ENCODE data around the gene GIGYF1.
"Not testable (repeated sequence)": the region's sequence is repeated elsewhere in the genome, so short reads cannot be mapped to it uniquely, and the experiment has no call there.

The GIGYF1 gene

GRCh38 chr7:100722480-100723212, 28.6 kb upstream of the GIGYF1 start:
- H3K27me3 ChIP-seq (ENCODE audit: control insufficient read depth, insufficient read depth, low read length), result peaks cover 35% of the 10 kb centered on the region

GRCh38 chr7:100721505-100721812, 27.4 kb upstream of the GIGYF1 start:
- H3K4me1 ChIP-seq (ENCODE audit: control insufficient read depth, insufficient read depth, low read length), result no peaks in the 10 kb centered on the region
- H3K27ac ChIP-seq (ENCODE audit: low read depth, low read length), result no peak overlapping the region
- H3K4me3 ChIP-seq (ENCODE audit: low read depth, low read length), result no peak overlapping the region
- no peak overlapping the region for H3K9ac ChIP-seq (ENCODE audit: low read depth, low read length)
- peaks cover 35% of the 10 kb centered on the region for H3K27me3 ChIP-seq (ENCODE audit: control insufficient read depth, insufficient read depth, low read length)
- no peaks in the 10 kb centered on the region for H3K9me3 ChIP-seq (ENCODE audit: control insufficient read depth, insufficient read depth, low read length)
- H3K36me3 ChIP-seq (ENCODE audit: control insufficient read depth, insufficient read depth, low read length), result no peaks in the 10 kb centered on the region

More at GRCh38 chr7:100722480-100723212, 28.6 kb upstream of the GIGYF1 start:
- Histone ChIP-seq H3K27ac (ENCODE audit: low read depth, low read length) (no peak overlapping the region), H3K9ac (ENCODE audit: low read depth, low read length) (no peak overlapping the region), H3K4me3 (ENCODE audit: low read depth, low read length) (no peak overlapping the region), H3K9me3 (ENCODE audit: control insufficient read depth, insufficient read depth, low read length) (no peaks in the 10 kb centered on the region), H3K36me3 (ENCODE audit: control insufficient read depth, insufficient read depth, low read length) (no peaks in the 10 kb centered on the region), H3K4me1 (ENCODE audit: control insufficient read depth, insufficient read depth, low read length) (no peaks in the 10 kb centered on the region)

- Histone ChIP-seq H3K9ac (ENCODE audit: low read depth, low read length) (no peak overlapping the region), H3K27ac (ENCODE audit: low read depth, low read length) (no peak overlapping the region), H3K36me3 (ENCODE audit: control insufficient read depth, insufficient read depth, low read length) (no peaks in the 10 kb centered on the region), H3K4me3 (ENCODE audit: low read depth, low read length) (peak overlapping the region; percentile 59; the same call in 1 of the 2 replicates), H3K27me3 (ENCODE audit: control insufficient read depth, insufficient read depth, low read length) (peaks cover 35% of the 10 kb centered on the region), H3K4me1 (ENCODE audit: control insufficient read depth, insufficient read depth, low read length) (no peaks in the 10 kb centered on the region), H3K9me3 (ENCODE audit: control insufficient read depth, insufficient read depth, low read length) (no peaks in the 10 kb centered on the region)
These were observed 26.8 kb upstream of the GIGYF1 start for GRCh38 chr7:100720671-100721504.

GRCh38 chr7:100720279-100720670, 26.2 kb upstream of the GIGYF1 start, which contains the start of gene EPO:
TSS of gene EPO (plus strand) at chr7:100720468. CDS start at chr7:100720981, 513 bp downstream.
- H3K4me1 ChIP-seq (ENCODE audit: control insufficient read depth, insufficient read depth, low read length), result no peaks in the 10 kb centered on the region
- H3K4me3 ChIP-seq (ENCODE audit: low read depth, low read length), result peak within 1 kb of the TSS; percentile 59
- H3K9me3 ChIP-seq (ENCODE audit: control insufficient read depth, insufficient read depth, low read length), result no peaks in the 10 kb centered on the region
- H3K9ac ChIP-seq (ENCODE audit: low read depth, low read length), result no peak within 1 kb of the TSS
- no peaks in the 10 kb centered on the region for H3K36me3 ChIP-seq (ENCODE audit: control insufficient read depth, insufficient read depth, low read length)
- no peak within 1 kb of the TSS for H3K27ac ChIP-seq (ENCODE audit: low read depth, low read length)
- H3K27me3 ChIP-seq (ENCODE audit: control insufficient read depth, insufficient read depth, low read length), result peaks cover 35% of the 10 kb centered on the region

GRCh38 chr7:100719523-100720278, 25.7 kb upstream of the GIGYF1 start:
- H3K4me3 ChIP-seq (ENCODE audit: low read depth, low read length), result peak overlapping the region; percentile 59

GRCh38 chr7:100717073-100717472, 23.0 kb upstream of the GIGYF1 start:
- H3K36me3 ChIP-seq (ENCODE audit: control insufficient read depth, insufficient read depth, low read length); H3K9me3 ChIP-seq (ENCODE audit: control insufficient read depth, insufficient read depth, low read length); H3K4me3 ChIP-seq (ENCODE audit: low read depth, low read length); H3K9ac ChIP-seq (ENCODE audit: low read depth, low read length); H3K4me1 ChIP-seq (ENCODE audit: control insufficient read depth, insufficient read depth, low read length); H3K27ac ChIP-seq (ENCODE audit: low read depth, low read length): not testable (repeated sequence)
- H3K27me3 ChIP-seq (ENCODE audit: control insufficient read depth, insufficient read depth, low read length), result peaks cover 28% of the 10 kb centered on the region

More at GRCh38 chr7:100719523-100720278, 25.7 kb upstream of the GIGYF1 start:
- H3K9ac ChIP-seq (ENCODE audit: low read depth, low read length), result no peak overlapping the region
- no peaks in the 10 kb centered on the region for H3K4me1 ChIP-seq (ENCODE audit: control insufficient read depth, insufficient read depth, low read length)
- peaks cover 35% of the 10 kb centered on the region for H3K27me3 ChIP-seq (ENCODE audit: control insufficient read depth, insufficient read depth, low read length)
- H3K27ac ChIP-seq (ENCODE audit: low read depth, low read length), result no peak overlapping the region
- H3K9me3 ChIP-seq (ENCODE audit: control insufficient read depth, insufficient read depth, low read length), result no peaks in the 10 kb centered on the region
- no peaks in the 10 kb centered on the region for H3K36me3 ChIP-seq (ENCODE audit: control insufficient read depth, insufficient read depth, low read length)

GRCh38 chr7:100714725-100715124, 20.7 kb upstream of the GIGYF1 start:
- H3K9ac ChIP-seq (ENCODE audit: low read depth, low read length), result no peak overlapping the region
- no peaks in the 10 kb centered on the region for H3K36me3 ChIP-seq (ENCODE audit: control insufficient read depth, insufficient read depth, low read length)
- H3K4me3 ChIP-seq (ENCODE audit: low read depth, low read length), result no peak overlapping the region
- no peaks in the 10 kb centered on the region for H3K4me1 ChIP-seq (ENCODE audit: control insufficient read depth, insufficient read depth, low read length)
- no peak overlapping the region for H3K27ac ChIP-seq (ENCODE audit: low read depth, low read length)
- peaks cover 4% of the 10 kb centered on the region for H3K27me3 ChIP-seq (ENCODE audit: control insufficient read depth, insufficient read depth, low read length)
- no peaks in the 10 kb centered on the region for H3K9me3 ChIP-seq (ENCODE audit: control insufficient read depth, insufficient read depth, low read length)

- H3K9me3 ChIP-seq (ENCODE audit: control insufficient read depth, insufficient read depth, low read length), result no peaks in the 10 kb centered on the region
- no peak overlapping the region for H3K27ac ChIP-seq (ENCODE audit: low read depth, low read length)
- peaks cover 21% of the 10 kb centered on the region for H3K36me3 ChIP-seq (ENCODE audit: control insufficient read depth, insufficient read depth, low read length)
- H3K4me3 ChIP-seq (ENCODE audit: low read depth, low read length), result no peak overlapping the region
- peaks cover 5% of the 10 kb centered on the region; the same call in 1 of the 2 replicates for H3K4me1 ChIP-seq (ENCODE audit: control insufficient read depth, insufficient read depth, low read length)
- H3K9ac ChIP-seq (ENCODE audit: low read depth, low read length), result no peak overlapping the region
- no peaks in the 10 kb centered on the region for H3K27me3 ChIP-seq (ENCODE audit: control insufficient read depth, insufficient read depth, low read length)
These were observed 17.3 kb upstream of the GIGYF1 start for GRCh38 chr7:100711369-100711768.

- H3K9me3 ChIP-seq (ENCODE audit: control insufficient read depth, insufficient read depth, low read length), result no peaks in the 10 kb centered on the region
- peaks cover 21% of the 10 kb centered on the region for H3K36me3 ChIP-seq (ENCODE audit: control insufficient read depth, insufficient read depth, low read length)
- H3K4me1 ChIP-seq (ENCODE audit: control insufficient read depth, insufficient read depth, low read length), result peaks cover 5% of the 10 kb centered on the region; the same call in 1 of the 2 replicates
- H3K9ac ChIP-seq (ENCODE audit: low read depth, low read length), result no peak overlapping the region
- no peak overlapping the region for H3K4me3 ChIP-seq (ENCODE audit: low read depth, low read length)
- no peak overlapping the region for H3K27ac ChIP-seq (ENCODE audit: low read depth, low read length)
- H3K27me3 ChIP-seq (ENCODE audit: control insufficient read depth, insufficient read depth, low read length), result no peaks in the 10 kb centered on the region
These were observed 16.4 kb upstream of the GIGYF1 start for GRCh38 chr7:100710452-100710851.

- H3K36me3 ChIP-seq (ENCODE audit: control insufficient read depth, insufficient read depth, low read length), result peaks cover 21% of the 10 kb centered on the region
- peaks cover 5% of the 10 kb centered on the region; the same call in 1 of the 2 replicates for H3K4me1 ChIP-seq (ENCODE audit: control insufficient read depth, insufficient read depth, low read length)
- H3K9ac ChIP-seq (ENCODE audit: low read depth, low read length), result no peak overlapping the region
- H3K27me3 ChIP-seq (ENCODE audit: control insufficient read depth, insufficient read depth, low read length), result no peaks in the 10 kb centered on the region
- H3K4me3 ChIP-seq (ENCODE audit: low read depth, low read length), result no peak overlapping the region
- no peak overlapping the region for H3K27ac ChIP-seq (ENCODE audit: low read depth, low read length)
- no peaks in the 10 kb centered on the region for H3K9me3 ChIP-seq (ENCODE audit: control insufficient read depth, insufficient read depth, low read length)
These were observed 14.3 kb upstream of the GIGYF1 start for GRCh38 chr7:100708395-100708794.

All from HUES48 (cell line).